ENCODE measurements around the gene PSTPIP1.

The PSTPIP1 gene

GRCh38 chr15:76978522-76979330 lies 16.2 kb upstream of the PSTPIP1 start:
- H3K4me3 ChIP-seq (ENCODE audit: low read depth, low read length): no peak overlapping the region
- TF ChIP-seq, protein P1, sequence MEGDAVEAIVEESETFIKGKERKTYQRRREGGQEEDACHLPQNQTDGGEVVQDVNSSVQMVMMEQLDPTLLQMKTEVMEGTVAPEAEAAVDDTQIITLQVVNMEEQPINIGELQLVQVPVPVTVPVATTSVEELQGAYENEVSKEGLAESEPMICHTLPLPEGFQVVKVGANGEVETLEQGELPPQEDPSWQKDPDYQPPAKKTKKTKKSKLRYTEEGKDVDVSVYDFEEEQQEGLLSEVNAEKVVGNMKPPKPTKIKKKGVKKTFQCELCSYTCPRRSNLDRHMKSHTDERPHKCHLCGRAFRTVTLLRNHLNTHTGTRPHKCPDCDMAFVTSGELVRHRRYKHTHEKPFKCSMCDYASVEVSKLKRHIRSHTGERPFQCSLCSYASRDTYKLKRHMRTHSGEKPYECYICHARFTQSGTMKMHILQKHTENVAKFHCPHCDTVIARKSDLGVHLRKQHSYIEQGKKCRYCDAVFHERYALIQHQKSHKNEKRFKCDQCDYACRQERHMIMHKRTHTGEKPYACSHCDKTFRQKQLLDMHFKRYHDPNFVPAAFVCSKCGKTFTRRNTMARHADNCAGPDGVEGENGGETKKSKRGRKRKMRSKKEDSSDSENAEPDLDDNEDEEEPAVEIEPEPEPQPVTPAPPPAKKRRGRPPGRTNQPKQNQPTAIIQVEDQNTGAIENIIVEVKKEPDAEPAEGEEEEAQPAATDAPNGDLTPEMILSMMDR (IDR thresholded peaks at IDR 0.05; ENCODE audit: low read depth, low read length): no peak

- TF ChIP-seq, protein P1 (IDR thresholded peaks at IDR 0.05; ENCODE audit: low read depth, low read length): no peak
- no peak overlapping the region for H3K4me3 ChIP-seq (ENCODE audit: low read depth, low read length)
These were observed 15.5 kb upstream of the PSTPIP1 start for GRCh38 chr15:76979331-76979925.

- H3K4me3 ChIP-seq (ENCODE audit: low read depth, low read length): no peak overlapping the region
- TF ChIP-seq, protein P1 (IDR thresholded peaks at IDR 0.05; ENCODE audit: low read depth, low read length): no peak
These were observed 14.9 kb upstream of the PSTPIP1 start for GRCh38 chr15:76979996-76980520.

GRCh38 chr15:76982356-76982755 lies 12.6 kb upstream of the PSTPIP1 start:
- no peak overlapping the region for H3K4me3 ChIP-seq (ENCODE audit: low read depth, low read length)
- TF ChIP-seq, protein P1 (IDR thresholded peaks at IDR 0.05; ENCODE audit: low read depth, low read length): no peak

DNA sequence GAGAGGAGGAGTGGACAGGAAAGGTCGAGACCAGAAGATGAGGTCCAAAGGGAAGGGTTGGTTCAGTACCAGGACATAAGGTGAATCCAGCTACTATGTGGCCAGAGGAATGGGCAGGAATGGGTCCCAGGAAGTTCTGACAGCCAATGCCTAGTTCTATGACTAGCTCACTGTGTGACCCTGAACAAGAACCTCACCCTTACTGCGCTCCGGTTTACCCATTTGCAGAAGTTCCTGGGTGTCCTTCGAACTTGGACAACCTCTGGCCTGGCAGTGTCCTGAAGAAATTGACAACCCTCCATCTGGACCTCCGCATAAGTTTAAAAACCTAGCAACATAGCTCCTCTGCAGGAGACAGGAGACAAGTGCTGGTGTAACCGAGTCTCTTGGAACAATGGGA lies 12.2 kb upstream of the PSTPIP1 start:
- TF ChIP-seq, protein P1 (IDR thresholded peaks at IDR 0.05; ENCODE audit: low read depth, low read length): no peak
- no peak overlapping the region for H3K4me3 ChIP-seq (ENCODE audit: low read depth, low read length)

DNA sequence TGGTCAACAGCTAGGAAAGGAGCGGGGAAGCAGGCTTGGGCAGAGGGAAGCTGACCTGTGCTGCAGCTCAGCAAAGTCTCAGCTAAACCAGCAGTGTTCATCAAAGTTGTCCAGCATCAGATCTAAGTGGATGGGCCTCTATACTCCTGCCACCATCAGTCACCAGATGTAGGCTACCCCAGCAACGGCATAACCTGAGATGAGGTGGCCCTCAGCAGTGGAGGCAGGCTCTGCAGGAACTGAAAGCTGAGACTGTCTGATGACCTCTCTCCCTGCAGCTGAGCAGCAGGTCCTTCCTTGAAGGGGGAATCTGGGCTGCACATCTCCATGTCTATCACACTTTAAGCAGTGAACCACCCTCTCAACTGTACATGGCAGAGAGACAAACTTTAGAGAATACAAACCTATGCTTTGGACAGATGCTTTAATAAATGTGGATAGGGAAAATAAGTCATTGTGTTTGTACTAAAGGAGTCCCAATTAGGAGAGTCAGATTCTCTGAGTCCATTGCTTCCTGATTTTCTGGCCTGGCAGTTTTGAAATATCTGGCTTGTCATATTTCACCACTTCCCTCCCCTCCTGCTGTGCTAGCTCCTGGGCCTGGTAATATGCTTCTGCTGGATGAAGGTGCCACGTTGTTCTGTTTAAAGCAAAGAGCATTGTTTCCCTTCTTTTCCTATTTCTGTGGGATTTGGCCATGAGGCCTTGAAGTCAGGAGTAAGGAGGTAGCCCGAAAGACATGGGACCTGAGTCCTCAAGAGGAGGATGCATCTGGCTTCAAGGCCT lies 11.1 kb upstream of the PSTPIP1 start:
- no peak overlapping the region for H3K4me3 ChIP-seq (ENCODE audit: low read depth, low read length)
- TF ChIP-seq, protein P1 (IDR thresholded peaks at IDR 0.05; ENCODE audit: low read depth, low read length): no peak
